D721Med (cell line): ENCODE results near the gene SYPL1.

Experiments used
- DNase-seq: peaks from one replicate; pipeline ENCODE4 v3.0.0; 2011; ENCODE audit warnings: low spot score; ENCODE audit not compliant: insufficient read length
- FAIRE-seq: peaks from 2 replicates; lab custom pipeline; 2011; peaks lifted over from hg19 to GRCh38; lab: Jason Lieb, UNC
- CTCF ChIP-seq: IDR thresholded peaks from 2 replicates; pipeline ENCODE4 v1.5.1; 2012; ENCODE audit warnings: mild to moderate bottlenecking, control low read depth; ENCODE audit not compliant: insufficient read depth; ENCODE audit errors: missing control alignments

SYPL1 gene

GRCh38 chr7:106128836-106129235 is 16.7 kb upstream of the SYPL1 start:
- no peak for TF ChIP-seq CTCF
- FAIRE-seq (no peak), DNase-seq (no peak)

GRCh38 chr7:106127984-106128780 is 16.1 kb upstream of the SYPL1 start:
- no peak for FAIRE-seq
- DNase-seq: no peak
- no peak for TF ChIP-seq CTCF

- FAIRE-seq: no peak
- TF ChIP-seq CTCF: no peak
- DNase-seq: no peak
These were observed 14.2 kb upstream of the SYPL1 start for GRCh38 chr7:106126170-106126938.

GRCh38 chr7:106125417-106125816 is 13.3 kb upstream of the SYPL1 start:
- no peak for TF ChIP-seq CTCF
- DNase-seq (no peak), FAIRE-seq (no peak)

- no peak for FAIRE-seq
- no peak for TF ChIP-seq CTCF
- no peak for DNase-seq
These were observed 12.1 kb upstream of the SYPL1 start for GRCh38 chr7:106124186-106124585.

GRCh38 chr7:106122713-106123112 is 10.6 kb upstream of the SYPL1 start:
- FAIRE-seq (no peak), DNase-seq (no peak)
- no peak for TF ChIP-seq CTCF
